HepG2 (cell line): ENCODE measurements around the gene DTYMK. TPM values are rescaled to one million over a fixed set of nuclear protein-coding genes. Genes with fewer than 3 reads are reported as not detected.
A peak's percentile ranks its signal among the peaks of the same experiment; 100 is the strongest.

Source experiments
- GLI4 ChIP-seq: sonication (generic); formaldehyde crosslinking; IDR thresholded peaks from 2 replicates; pipeline ENCODE4 v1.5.1; 2020; ENCODE audit warnings: missing genetic modification reagents, mild to moderate bottlenecking, moderate library complexity, borderline replicate concordance
- HOXD1 ChIP-seq: sonication (generic); formaldehyde crosslinking; IDR thresholded peaks from 2 replicates; pipeline ENCODE4 v1.5.0; 2020; ENCODE audit warnings: missing genetic modification reagents
- KLF12 ChIP-seq: sonication (generic); formaldehyde crosslinking; IDR thresholded peaks from 2 replicates; pipeline ENCODE4 v1.4.0; 2020; ENCODE audit warnings: missing genetic modification reagents, borderline replicate concordance
- KLF13 ChIP-seq: sonication (generic); formaldehyde crosslinking; IDR thresholded peaks from 2 replicates; pipeline ENCODE4 v1.4.0; 2020; ENCODE audit warnings: mild to moderate bottlenecking, missing genetic modification reagents
- MXI1 ChIP-seq: IDR thresholded peaks from 3 replicates; pipeline ENCODE4 v1.6.1; 2012; ENCODE audit warnings: low read depth, low read length, inconsistent platforms, borderline replicate concordance
- PHF20 ChIP-seq: sonication (generic); formaldehyde crosslinking; IDR thresholded peaks from 2 replicates; pipeline ENCODE4 v1.5.0; 2020; ENCODE audit warnings: mild to moderate bottlenecking, missing genetic modification reagents
- POLR2AphosphoS2 ChIP-seq: IDR thresholded peaks from 2 replicates; pipeline ENCODE4 v1.6.1; 2011; ENCODE audit warnings: low read depth, low read length, improper control_type of control experiment
- SKI ChIP-seq: fragments of 450-650 bp; IDR thresholded peaks from one replicate; pipeline ENCODE4 v1.6.1; 2018; ENCODE audit warnings: mild to moderate bottlenecking; ENCODE audit not compliant: partially characterized antibody
- TAF15 ChIP-seq: fragments of 200-400 bp; formaldehyde crosslinking; IDR thresholded peaks from one replicate; pipeline ENCODE4 v1.6.1; 2018; ENCODE audit warnings: mild to moderate bottlenecking, low read depth, low read length; ENCODE audit not compliant: poor library complexity, severe bottlenecking
- TBX2 ChIP-seq: sonication (generic); formaldehyde crosslinking; IDR thresholded peaks from 2 replicates; pipeline ENCODE4 v1.5.0; 2020; ENCODE audit warnings: missing genetic modification reagents, mild to moderate bottlenecking, borderline replicate concordance
- TCF7 ChIP-seq: sonication (generic); IDR thresholded peaks from 2 replicates; pipeline ENCODE4 v1.6.1; 2016; ENCODE audit warnings: antibody characterized with exemption, low read depth
- TFDP2 ChIP-seq: sonication (generic); formaldehyde crosslinking; IDR thresholded peaks from 2 replicates; pipeline ENCODE4 v1.4.0; 2020; ENCODE audit warnings: missing genetic modification reagents
- TP53 ChIP-seq: sonication (generic); formaldehyde crosslinking; conservative IDR thresholded peaks from 2 replicates; pipeline ENCODE4 v1.4.0; 2020; ENCODE audit warnings: missing genetic modification reagents
- ZBTB46 ChIP-seq: sonication (generic); formaldehyde crosslinking; IDR thresholded peaks from 2 replicates; pipeline ENCODE4 v1.4.0; 2020; ENCODE audit warnings: mild to moderate bottlenecking, missing genetic modification reagents, borderline replicate concordance
- ZEB1 ChIP-seq: IDR thresholded peaks from 2 replicates; pipeline ENCODE4 v1.6.1; 2012; ENCODE audit warnings: mild to moderate bottlenecking, low read depth, inconsistent platforms; ENCODE audit not compliant: insufficient replicate concordance
- ZNF235 ChIP-seq: sonication (generic); formaldehyde crosslinking; IDR thresholded peaks from 2 replicates; pipeline ENCODE4 v1.8.1; 2023; ENCODE audit warnings: mild to moderate bottlenecking, missing genetic modification reagents, borderline replicate concordance
- ZNF274 ChIP-seq: sonication (generic); formaldehyde crosslinking; IDR thresholded peaks from 2 replicates; pipeline ENCODE4 v1.5.1; 2020; ENCODE audit warnings: mild to moderate bottlenecking, missing genetic modification reagents
- ZNF331 ChIP-seq: sonication (generic); formaldehyde crosslinking; IDR thresholded peaks from 2 replicates; pipeline ENCODE4 v1.4.0; 2020; ENCODE audit warnings: missing genetic modification reagents
- ZNF446 ChIP-seq: sonication (generic); formaldehyde crosslinking; IDR thresholded peaks from 2 replicates; pipeline ENCODE4 v1.5.0; 2020; ENCODE audit warnings: mild to moderate bottlenecking, missing genetic modification reagents
- ZNF543 ChIP-seq: sonication (generic); formaldehyde crosslinking; IDR thresholded peaks from 2 replicates; pipeline ENCODE4 v1.4.0; 2020; ENCODE audit warnings: mild to moderate bottlenecking, missing genetic modification reagents
- ZNF614 ChIP-seq: IDR thresholded peaks from 2 replicates; pipeline ENCODE4 v1.6.1; 2018; ENCODE audit warnings: missing biosample characterization, missing genetic modification reagents, inconsistent platforms, borderline replicate concordance
- ZNF687 ChIP-seq: sonication (generic); formaldehyde crosslinking; IDR thresholded peaks from 2 replicates; pipeline ENCODE4 v1.5.1; 2020; ENCODE audit warnings: mild to moderate bottlenecking, missing genetic modification reagents, moderate library complexity
- ZNF768 ChIP-seq: sonication (generic); formaldehyde crosslinking; IDR thresholded peaks from 2 replicates; pipeline ENCODE4 v1.4.0; 2020; ENCODE audit warnings: missing genetic modification reagents
- polyA plus RNA-seq, 8 experiments: library from polyadenylated mRNA; depleted of rRNA in 3 of 8; stranded (reverse) in 7 of 8; unstranded in 1 of 8; fragments of >200 nt; fragmentation: Illumina TruSeq in 4 of 8; extraction: Trizol in 4 of 8; gene quantifications; 2 replicates each; pipeline versions ENCODE4 v1.2.1 to v1.2.3, GENCODE V29; 2011 to 2016; ENCODE audit warnings: low read depth in 4 of 8, missing spikeins in 1 of 8, mixed read lengths in 1 of 8; ENCODE audit not compliant: insufficient read depth in 1 of 8
- total RNA-seq, 5 experiments: library from RNA; depleted of rRNA; stranded (reverse); fragments of >200 nt; fragmentation: Illumina TruSeq; extraction: Trizol; gene quantifications; 2 replicates each; pipeline ENCODE4 v1.2.3, GENCODE V29; 2016; ENCODE audit warnings: low read depth in 1 of 5

Gene DTYMK
- total and polyA plus RNA-seq, 2 of the 13 experiments (the other 11 are each of a cell fraction or from before 2014, with no cell fraction given) = 57.5 to 134 TPM

GRCh38 chr2:241653210-241653750 is 33.3 kb downstream of the DTYMK start (continued):
- TF ChIP-seq ZNF687 (CRISPR knock-in tag) = peak; percentile 99
- TF ChIP-seq ZNF614 (CRISPR knock-in tag) = peak; percentile 87
- TF ChIP-seq ZNF331 = peak; percentile 82
- TF ChIP-seq SKI = peak; percentile 61
- no peak for TF ChIP-seq KLF13 (CRISPR knock-in tag)
- 0 out of 2 replicates have a peak, but pooled peaks have one; percentile 39 for TF ChIP-seq ZNF543
- TF ChIP-seq ZNF446 (CRISPR knock-in tag) = no peak
- TF ChIP-seq TAF15 = no peak
- peak; percentile 88; the same call in 1 of the 2 replicates for TF ChIP-seq ZBTB46 (CRISPR knock-in tag)
- TF ChIP-seq GLI4 (CRISPR knock-in tag) = no peak
- peak; percentile 91; the same call in 1 of the 3 replicates for TF ChIP-seq MXI1
- TF ChIP-seq TCF7 = no peak; the same call in 1 of the 2 replicates
- TF ChIP-seq ZNF274 = no peak; the same call in 1 of the 2 replicates
- peak; percentile 54; the same call in 1 of the 2 replicates for TF ChIP-seq TFDP2 (CRISPR knock-in tag)
- TF ChIP-seq TBX2 (CRISPR knock-in tag) = peak; percentile 88; the same call in 1 of the 2 replicates
- no peak for TF ChIP-seq ZEB1
- no peak for TF ChIP-seq ZNF235 (CRISPR knock-in tag)
- TF ChIP-seq TP53 = no peak
- no peak for TF ChIP-seq PHF20 (CRISPR knock-in tag)
- no peak for TF ChIP-seq POLR2AphosphoS2
- no peak for TF ChIP-seq KLF12 (CRISPR knock-in tag)
- TF ChIP-seq HOXD1 (CRISPR knock-in tag) = no peak
- no peak for TF ChIP-seq ZNF768 (CRISPR knock-in tag)
